ENCODE data around the gene KPNA4. TPM values are rescaled to one million over a fixed set of nuclear protein-coding genes. Genes with fewer than 3 reads are reported as not detected.

The KPNA4 gene
- total and polyA plus RNA-seq, 2 donors (not counting 3 experiments of a cell fraction or from before 2014, with no cell fraction given), result 12.2 to 70.1 TPM

GRCh38 chr3:160473978-160474377 is 91.4 kb downstream of the KPNA4 start:
- Histone ChIP-seq H4K20me1 (replicated peaks; ENCODE audit: control insufficient read depth, extremely low read depth, insufficient read depth, low read length) (no peaks in the 10 kb centered on the region), H3K27me3 (ENCODE audit: control insufficient read depth in 2 of 2, insufficient read depth in 2 of 2, low read length in 2 of 2) (peaks cover 24 to 27% of the 10 kb centered on the region in 2 experiments), H3K4me2 (ENCODE audit: insufficient read depth, low read length) (no peak overlapping the region), H3K9ac (replicated peaks; ENCODE audit: extremely low read depth, insufficient read depth, low read length) (no peak overlapping the region), H3K9me1 (replicated peaks; ENCODE audit: control insufficient read depth, extremely low read depth, insufficient read depth, low read length) (no peaks in the 10 kb centered on the region), H3K27ac (ENCODE audit: insufficient read depth, low read depth, low read length) (no peak overlapping the region), H3K36me3 (ENCODE audit: control insufficient read depth in 2 of 2, extremely low read depth in 1 of 2, insufficient read depth in 2 of 2, low read length in 2 of 2) (no peaks in the 10 kb centered on the region), H3K9me3 (replicated peaks; ENCODE audit: control insufficient read depth, insufficient read depth, low read length) (no peaks in the 10 kb centered on the region), H2AFZ (ENCODE audit: low read depth, low read length) (no peak overlapping the region), H3K4me1 (ENCODE audit: control insufficient read depth, extremely low read depth, insufficient read depth, low read length) (no peaks in the 10 kb centered on the region), H3K4me3 (replicated peaks in 1 of 3; ENCODE audit: insufficient read depth in 1 of 3, low read depth in 1 of 3, low read length in 3 of 3) (no peak overlapping the region), H3K79me2 (ENCODE audit: control insufficient read depth, insufficient read depth, low read length) (no peaks in the 10 kb centered on the region)
- no peak for FAIRE-seq
- no TSS peak for BruUV-seq (replicated peaks)
- dilution Hi-C loops (cut with MboI; ENCODE audit: extremely low pct_ligation_motif_present, low sequenced_read_pairs), result no loop called here
- intact Hi-C loops (cut with micrococcal nuclease), result no loop called here
- ChIA-PET POLR2A (no interaction called here), CTCF (interaction anchor here (1.2 kb wide), 1 partner anchor 9 kb away, joined by 3 read pairs; no protein-coding TSS in a partner anchor)
- TF ChIP-seq FOS (IDR thresholded peaks at IDR 0.05; ENCODE audit: borderline replicate concordance, insufficient read depth, low read length), result no peak
- no peak for TF ChIP-seq POLR2A (IDR thresholded peaks at IDR 0.05; ENCODE audit: low read depth, low read length)
- TF ChIP-seq CTCF (IDR thresholded peaks at IDR 0.05; ENCODE audit: extremely low read depth in 1 of 2, insufficient read depth in 1 of 2, low read depth in 1 of 2, low read length in 2 of 2), result no peak
- TF ChIP-seq MYC (IDR thresholded peaks at IDR 0.05; ENCODE audit: low read depth, low read length), result no peak
- no peak for TF ChIP-seq JUN (IDR thresholded peaks at IDR 0.05; ENCODE audit: borderline replicate concordance, insufficient read depth, insufficient read length, low read depth)
- DNase-seq (ENCODE audit: low read depth, low spot score), result no peak

- no peak overlapping the region for H3K9ac ChIP-seq (replicated peaks; ENCODE audit: extremely low read depth, insufficient read depth, low read length)
- ChIA-PET POLR2A (no interaction called here), CTCF (interaction anchor here (1.0 kb wide), 1 partner anchor 23 kb away, joined by 3 read pairs; no protein-coding TSS in a partner anchor)
- H3K36me3 ChIP-seq (ENCODE audit: control insufficient read depth in 2 of 2, extremely low read depth in 1 of 2, insufficient read depth in 2 of 2, low read length in 2 of 2), result no peaks in the 10 kb centered on the region
- peaks cover 24 to 27% of the 10 kb centered on the region in 2 experiments for H3K27me3 ChIP-seq (ENCODE audit: control insufficient read depth in 2 of 2, insufficient read depth in 2 of 2, low read length in 2 of 2)
- dilution Hi-C loops (cut with MboI; ENCODE audit: extremely low pct_ligation_motif_present, low sequenced_read_pairs), result no loop called here
- no peaks in the 10 kb centered on the region for H3K9me3 ChIP-seq (replicated peaks; ENCODE audit: control insufficient read depth, insufficient read depth, low read length)
- FAIRE-seq (no peak), DNase-seq (ENCODE audit: low read depth, low spot score) (no peak)
- intact Hi-C loops (cut with micrococcal nuclease), result no loop called here
- no peak overlapping the region for H3K27ac ChIP-seq (ENCODE audit: insufficient read depth, low read depth, low read length)
- H3K4me2 ChIP-seq (ENCODE audit: insufficient read depth, low read length), result no peak overlapping the region
- H2AFZ ChIP-seq (ENCODE audit: low read depth, low read length), result no peak overlapping the region
- no TSS peak for BruUV-seq (replicated peaks)
- H3K4me1 ChIP-seq (ENCODE audit: control insufficient read depth, extremely low read depth, insufficient read depth, low read length), result no peaks in the 10 kb centered on the region
- H3K9me1 ChIP-seq (replicated peaks; ENCODE audit: control insufficient read depth, extremely low read depth, insufficient read depth, low read length), result no peaks in the 10 kb centered on the region
- no peaks in the 10 kb centered on the region for H4K20me1 ChIP-seq (replicated peaks; ENCODE audit: control insufficient read depth, extremely low read depth, insufficient read depth, low read length)
- no peak overlapping the region for H3K4me3 ChIP-seq (replicated peaks in 1 of 3; ENCODE audit: insufficient read depth in 1 of 3, low read depth in 1 of 3, low read length in 3 of 3)
- TF ChIP-seq GATA2 (IDR thresholded peaks at IDR 0.05; ENCODE audit: insufficient read depth, insufficient read length, low read depth, low read length) (no peak), POLR2A (IDR thresholded peaks at IDR 0.05; ENCODE audit: low read depth, low read length) (no peak), JUN (IDR thresholded peaks at IDR 0.05; ENCODE audit: borderline replicate concordance, insufficient read depth, insufficient read length, low read depth) (no peak), EZH2 (IDR thresholded peaks at IDR 0.05; ENCODE audit: borderline replicate concordance, low read depth, low read length, severe bottlenecking) (no peak), CTCF (IDR thresholded peaks at IDR 0.05; ENCODE audit: extremely low read depth in 1 of 2, insufficient read depth in 1 of 2, low read depth in 1 of 2, low read length in 2 of 2) (no peak), FOS (IDR thresholded peaks at IDR 0.05; ENCODE audit: borderline replicate concordance, insufficient read depth, low read length) (no peak), POLR2AphosphoS5 (IDR thresholded peaks at IDR 0.05; ENCODE audit: insufficient read depth, low read depth, low read length) (no peak)
- H3K79me2 ChIP-seq (ENCODE audit: control insufficient read depth, insufficient read depth, low read length), result no peaks in the 10 kb centered on the region
These were observed 92.2 kb downstream of the KPNA4 start for GRCh38 chr3:160473221-160473620.
